ENCODE measurements around the gene BTBD1. TPM values are rescaled to one million over a fixed set of nuclear protein-coding genes. Genes with fewer than 3 reads are reported as not detected.

BTBD1 gene
- polyA plus RNA-seq, 2 donors: 6.8 to 18.1 TPM

- 2% methylated on average over 41 to 45 of the region's 45 CpGs for WGBS, 2 donors
- Histone ChIP-seq H3K36me3 (ENCODE audit: control insufficient read depth in 2 of 2, insufficient read depth in 2 of 2, low read length in 1 of 2) (no peaks in the 10 kb centered on the region), H3K4me3 (ENCODE audit: low read depth in 1 of 2, low read length in 2 of 2) (peak within 1 kb of the TSS; percentile 82 to 99), H3K9me3 (ENCODE audit: control insufficient read depth in 2 of 2, insufficient read depth in 1 of 2, low read depth in 1 of 2, low read length in 1 of 2) (no peaks in the 10 kb centered on the region), H3K4me1 (ENCODE audit: control insufficient read depth in 2 of 2, insufficient read depth in 2 of 2, low read length in 1 of 2) (peaks cover 0 to 5% of the 10 kb centered on the region in 2 donors), H3K27ac (ENCODE audit: low read depth in 2 of 2, low read length in 1 of 2) (peak within 1 kb of the TSS; percentile 47 to 90), H3K27me3 (ENCODE audit: control insufficient read depth in 1 of 2, insufficient read depth in 2 of 2, low read length in 2 of 2) (no peaks in the 10 kb centered on the region)
Measured at GRCh38 chr15:82985688-82986441, 81.2 kb downstream of the BTBD1 start, which contains the start of gene RAMAC. Gene RAMAC (plus strand): TSS chr15:82986210. CDS start chr15:82989019, 2,809 bp downstream.

- no peaks in the 10 kb centered on the region for H3K9me3 ChIP-seq (ENCODE audit: control insufficient read depth in 2 of 2, insufficient read depth in 1 of 2, low read depth in 1 of 2, low read length in 1 of 2)
- H3K27me3 ChIP-seq (ENCODE audit: control insufficient read depth in 1 of 2, insufficient read depth in 2 of 2, low read length in 2 of 2): no peaks in the 10 kb centered on the region
- no peaks in the 10 kb centered on the region for H3K36me3 ChIP-seq (ENCODE audit: control insufficient read depth in 2 of 2, insufficient read depth in 2 of 2, low read length in 1 of 2)
- 54 to 65% methylated on average over 2 of the region's 2 CpGs for WGBS, 2 donors
- H3K4me1 ChIP-seq (ENCODE audit: control insufficient read depth in 2 of 2, insufficient read depth in 2 of 2, low read length in 1 of 2): peaks cover 0 to 5% of the 10 kb centered on the region in 2 donors
- no peak overlapping the region for H3K4me3 ChIP-seq (ENCODE audit: low read depth in 1 of 2, low read length in 2 of 2)
- H3K27ac ChIP-seq (ENCODE audit: low read depth in 2 of 2, low read length in 1 of 2): no peak overlapping the region
Measured at GRCh38 chr15:82980981-82981380, 86.1 kb downstream of the BTBD1 start.

GRCh38 chr15:82979726-82980125 lies 87.3 kb downstream of the BTBD1 start:
- Histone ChIP-seq H3K9me3 (ENCODE audit: control insufficient read depth in 2 of 2, insufficient read depth in 1 of 2, low read depth in 1 of 2, low read length in 1 of 2) (no peaks in the 10 kb centered on the region), H3K4me1 (ENCODE audit: control insufficient read depth in 2 of 2, insufficient read depth in 2 of 2, low read length in 1 of 2) (no peaks in the 10 kb centered on the region), H3K36me3 (ENCODE audit: control insufficient read depth in 2 of 2, insufficient read depth in 2 of 2, low read length in 1 of 2) (no peaks in the 10 kb centered on the region), H3K4me3 (ENCODE audit: low read depth in 1 of 2, low read length in 2 of 2) (no peak overlapping the region), H3K27ac (ENCODE audit: low read depth in 2 of 2, low read length in 1 of 2) (no peak overlapping the region), H3K27me3 (ENCODE audit: control insufficient read depth in 1 of 2, insufficient read depth in 2 of 2, low read length in 2 of 2) (no peaks in the 10 kb centered on the region)
- WGBS, 2 donors: 93% methylated on average over 1 of the region's 1 CpG

- no peaks in the 10 kb centered on the region for H3K27me3 ChIP-seq (ENCODE audit: control insufficient read depth in 1 of 2, insufficient read depth in 2 of 2, low read length in 2 of 2)
- H3K36me3 ChIP-seq (ENCODE audit: control insufficient read depth in 2 of 2, insufficient read depth in 2 of 2, low read length in 1 of 2): no peaks in the 10 kb centered on the region
- H3K4me1 ChIP-seq (ENCODE audit: control insufficient read depth in 2 of 2, insufficient read depth in 2 of 2, low read length in 1 of 2): no peaks in the 10 kb centered on the region
- WGBS, 2 donors: 91 to 93% methylated on average over 5 of the region's 5 CpGs
- H3K27ac ChIP-seq (ENCODE audit: low read depth in 2 of 2, low read length in 1 of 2): no peak overlapping the region
- no peak overlapping the region for H3K4me3 ChIP-seq (ENCODE audit: low read depth in 1 of 2, low read length in 2 of 2)
- H3K9me3 ChIP-seq (ENCODE audit: control insufficient read depth in 2 of 2, insufficient read depth in 1 of 2, low read depth in 1 of 2, low read length in 1 of 2): no peaks in the 10 kb centered on the region
Measured at GRCh38 chr15:82978438-82978837, 88.6 kb downstream of the BTBD1 start.

- Histone ChIP-seq H3K4me1 (ENCODE audit: control insufficient read depth in 2 of 2, insufficient read depth in 2 of 2, low read length in 1 of 2) (no peaks in the 10 kb centered on the region), H3K27me3 (ENCODE audit: control insufficient read depth in 1 of 2, insufficient read depth in 2 of 2, low read length in 2 of 2) (no peaks in the 10 kb centered on the region), H3K9me3 (ENCODE audit: control insufficient read depth in 2 of 2, insufficient read depth in 1 of 2, low read depth in 1 of 2, low read length in 1 of 2) (no peaks in the 10 kb centered on the region), H3K4me3 (ENCODE audit: low read depth in 1 of 2, low read length in 2 of 2) (no peak overlapping the region), H3K36me3 (ENCODE audit: control insufficient read depth in 2 of 2, insufficient read depth in 2 of 2, low read length in 1 of 2) (no peaks in the 10 kb centered on the region), H3K27ac (ENCODE audit: low read depth in 2 of 2, low read length in 1 of 2) (no peak overlapping the region)
- WGBS, 2 donors: 85 to 95% methylated on average over 1 of the region's 1 CpG
Measured at GRCh38 chr15:82977076-82977475, 90.0 kb downstream of the BTBD1 start.

- WGBS, 2 donors: 85 to 92% methylated on average over 1 of the region's 1 CpG
- H3K4me3 ChIP-seq (ENCODE audit: low read depth in 1 of 2, low read length in 2 of 2): no peak overlapping the region
- H3K27me3 ChIP-seq (ENCODE audit: control insufficient read depth in 1 of 2, insufficient read depth in 2 of 2, low read length in 2 of 2): no peaks in the 10 kb centered on the region
- H3K36me3 ChIP-seq (ENCODE audit: control insufficient read depth in 2 of 2, insufficient read depth in 2 of 2, low read length in 1 of 2): no peaks in the 10 kb centered on the region
- H3K9me3 ChIP-seq (ENCODE audit: control insufficient read depth in 2 of 2, insufficient read depth in 1 of 2, low read depth in 1 of 2, low read length in 1 of 2): no peaks in the 10 kb centered on the region
- H3K4me1 ChIP-seq (ENCODE audit: control insufficient read depth in 2 of 2, insufficient read depth in 2 of 2, low read length in 1 of 2): no peaks in the 10 kb centered on the region
- H3K27ac ChIP-seq (ENCODE audit: low read depth in 2 of 2, low read length in 1 of 2): no peak overlapping the region
Measured at GRCh38 chr15:82972990-82973389, 94.1 kb downstream of the BTBD1 start.

- WGBS, 2 donors: 68 to 84% methylated on average over 2 of the region's 2 CpGs
- no peaks in the 10 kb centered on the region for H3K27me3 ChIP-seq (ENCODE audit: control insufficient read depth in 1 of 2, insufficient read depth in 2 of 2, low read length in 2 of 2)
- no peaks in the 10 kb centered on the region for H3K9me3 ChIP-seq (ENCODE audit: control insufficient read depth in 2 of 2, insufficient read depth in 1 of 2, low read depth in 1 of 2, low read length in 1 of 2)
- no peak overlapping the region for H3K27ac ChIP-seq (ENCODE audit: low read depth in 2 of 2, low read length in 1 of 2)
- H3K4me3 ChIP-seq (ENCODE audit: low read depth in 1 of 2, low read length in 2 of 2): no peak overlapping the region
- H3K4me1 ChIP-seq (ENCODE audit: control insufficient read depth in 2 of 2, insufficient read depth in 2 of 2, low read length in 1 of 2): no peaks in the 10 kb centered on the region
- H3K36me3 ChIP-seq (ENCODE audit: control insufficient read depth in 2 of 2, insufficient read depth in 2 of 2, low read length in 1 of 2): no peaks in the 10 kb centered on the region
Measured at GRCh38 chr15:82971218-82971984, 95.7 kb downstream of the BTBD1 start.

GRCh38 chr15:82970696-82971095 lies 96.4 kb downstream of the BTBD1 start:
- Histone ChIP-seq H3K4me3 (ENCODE audit: low read depth in 1 of 2, low read length in 2 of 2) (no peak overlapping the region), H3K9me3 (ENCODE audit: control insufficient read depth in 2 of 2, insufficient read depth in 1 of 2, low read depth in 1 of 2, low read length in 1 of 2) (no peaks in the 10 kb centered on the region), H3K27me3 (ENCODE audit: control insufficient read depth in 1 of 2, insufficient read depth in 2 of 2, low read length in 2 of 2) (no peaks in the 10 kb centered on the region), H3K4me1 (ENCODE audit: control insufficient read depth in 2 of 2, insufficient read depth in 2 of 2, low read length in 1 of 2) (no peaks in the 10 kb centered on the region), H3K27ac (ENCODE audit: low read depth in 2 of 2, low read length in 1 of 2) (no peak overlapping the region), H3K36me3 (ENCODE audit: control insufficient read depth in 2 of 2, insufficient read depth in 2 of 2, low read length in 1 of 2) (no peaks in the 10 kb centered on the region)
- 40 to 49% methylated on average over 1 of the region's 1 CpG for WGBS, 2 donors

GRCh38 chr15:82970078-82970686 lies 96.9 kb downstream of the BTBD1 start:
- 56 to 57% methylated on average over 3 of the region's 3 CpGs for WGBS, 2 donors
- Histone ChIP-seq H3K4me3 (ENCODE audit: low read depth in 1 of 2, low read length in 2 of 2) (no peak overlapping the region), H3K27ac (ENCODE audit: low read depth in 2 of 2, low read length in 1 of 2) (no peak overlapping the region), H3K36me3 (ENCODE audit: control insufficient read depth in 2 of 2, insufficient read depth in 2 of 2, low read length in 1 of 2) (no peaks in the 10 kb centered on the region), H3K4me1 (ENCODE audit: control insufficient read depth in 2 of 2, insufficient read depth in 2 of 2, low read length in 1 of 2) (no peaks in the 10 kb centered on the region), H3K27me3 (ENCODE audit: control insufficient read depth in 1 of 2, insufficient read depth in 2 of 2, low read length in 2 of 2) (no peaks in the 10 kb centered on the region), H3K9me3 (ENCODE audit: control insufficient read depth in 2 of 2, insufficient read depth in 1 of 2, low read depth in 1 of 2, low read length in 1 of 2) (no peaks in the 10 kb centered on the region)
